NCI-H1048 (cell line): ENCODE data around the gene HMGB2.

Source experiments
- DNase-seq: peaks from one replicate; lab custom pipeline; 2025; lab: John Stamatoyannopoulos, UW

The HMGB2 gene

GRCh38 chr4:173334891-173335752, 964 bp upstream of the HMGB2 start:
- peak; percentile 75 for DNase-seq

GRCh38 chr4:173333658-173334084, 487 bp downstream of the HMGB2 start:
- no peak for DNase-seq

GRCh38 chr4:173332963-173333657, 1.0 kb downstream of the HMGB2 start:
- DNase-seq: no peak

- DNase-seq: no peak
Measured at GRCh38 chr4:173332021-173332487, 2.1 kb downstream of the HMGB2 start.

- no peak for DNase-seq
Measured at GRCh38 chr4:173330590-173330989, 3.6 kb downstream of the HMGB2 start.

- DNase-seq: no peak
Measured at GRCh38 chr4:173328236-173328901, 5.8 kb downstream of the HMGB2 start.

- no peak for DNase-seq
Measured at GRCh38 chr4:173325007-173325736, 9.0 kb downstream of the HMGB2 start.

- no peak for DNase-seq
Measured at GRCh38 chr4:173319696-173320095, 14.5 kb downstream of the HMGB2 start.

- no peak for DNase-seq
Measured at GRCh38 chr4:173318648-173319211, 15.4 kb downstream of the HMGB2 start.

GRCh38 chr4:173318240-173318639, 15.9 kb downstream of the HMGB2 start:
- DNase-seq: no peak

- no peak for DNase-seq
Measured at GRCh38 chr4:173317004-173317403, 17.2 kb downstream of the HMGB2 start.

- DNase-seq: no peak
Measured at GRCh38 chr4:173316060-173316459, 18.1 kb downstream of the HMGB2 start.

- DNase-seq: no peak
Measured at GRCh38 chr4:173314715-173315114, 19.4 kb downstream of the HMGB2 start.

GRCh38 chr4:173311368-173311767, 22.8 kb downstream of the HMGB2 start:
- DNase-seq: no peak

GRCh38 chr4:173307778-173308177, 26.4 kb downstream of the HMGB2 start:
- no peak for DNase-seq

- no peak for DNase-seq
Measured at GRCh38 chr4:173301518-173302201, 32.5 kb downstream of the HMGB2 start.

GRCh38 chr4:173294444-173294843, 39.7 kb downstream of the HMGB2 start:
- DNase-seq: no peak

- no peak for DNase-seq
Measured at GRCh38 chr4:173293663-173294062, 40.5 kb downstream of the HMGB2 start.

- no peak for DNase-seq
Measured at GRCh38 chr4:173291899-173292298, 42.3 kb downstream of the HMGB2 start.

- no peak for DNase-seq
Measured at GRCh38 chr4:173289353-173289727, 44.8 kb downstream of the HMGB2 start.
